Mesenteric fat pad (tissue), 1 donor: ENCODE results near the gene BLTP3B. TPM values are rescaled to one million over a fixed set of nuclear protein-coding genes. Genes with fewer than 3 reads are reported as not detected.

Experiments used
- DNase-seq: peaks from one replicate; pipeline ENCODE4 v3.0.0-alpha.2; 2020; ENCODE audit warnings: low spot score
- total RNA-seq: library from RNA; stranded (reverse); fragmentation: NEBNext Ultra II Directional; extraction: Animal tissue kit (Norgen Biotek cat#: 25700); gene quantifications from one replicate; pipeline ENCODE4 v1.2.1, GENCODE V29; 2021
- donor health status: DM: yes; HTN: yes; CAD: no.

Gene BLTP3B
- total RNA-seq, 1 donor from 2014 or later, result 41.1 TPM

DNA sequence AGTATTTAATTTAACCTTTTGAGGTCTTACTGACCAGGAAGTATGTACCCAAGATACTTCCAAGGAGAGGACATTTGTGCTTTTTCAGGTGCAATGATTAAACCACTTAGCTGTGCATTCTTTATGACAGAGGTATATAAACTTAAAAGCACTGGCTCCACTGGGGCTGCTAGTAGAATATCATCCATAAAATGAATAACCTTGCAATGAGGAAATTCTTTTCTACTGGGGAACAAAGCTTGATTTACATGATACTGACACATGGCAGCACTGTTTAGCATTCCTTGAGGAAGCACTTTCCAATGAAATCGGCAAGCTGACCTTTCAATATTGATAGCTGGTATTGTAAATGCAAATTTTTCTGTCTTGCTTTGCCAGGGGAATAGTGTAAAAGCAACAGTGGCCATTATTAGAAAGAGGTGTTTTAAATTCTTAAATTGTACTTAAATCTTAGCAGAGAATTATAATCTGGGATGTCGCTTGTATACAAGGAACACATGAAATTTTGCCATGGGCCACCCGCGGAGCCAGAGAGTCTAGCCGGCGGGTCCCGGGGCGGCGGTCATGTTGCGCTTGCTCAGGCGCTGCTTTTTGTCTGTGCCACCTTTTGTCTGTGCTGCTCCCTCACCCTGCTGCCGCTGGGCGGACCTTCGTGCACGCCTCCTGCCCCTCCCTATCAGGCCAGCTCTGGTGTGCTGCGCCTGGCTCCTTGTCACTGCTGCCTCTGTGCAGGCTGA, 20.9 kb upstream of the BLTP3B start:
- DNase-seq, result no peak

- DNase-seq, result no peak
Measured at GRCh38 chr12:100159391-100160104, 16.9 kb upstream of the BLTP3B start.

DNA sequence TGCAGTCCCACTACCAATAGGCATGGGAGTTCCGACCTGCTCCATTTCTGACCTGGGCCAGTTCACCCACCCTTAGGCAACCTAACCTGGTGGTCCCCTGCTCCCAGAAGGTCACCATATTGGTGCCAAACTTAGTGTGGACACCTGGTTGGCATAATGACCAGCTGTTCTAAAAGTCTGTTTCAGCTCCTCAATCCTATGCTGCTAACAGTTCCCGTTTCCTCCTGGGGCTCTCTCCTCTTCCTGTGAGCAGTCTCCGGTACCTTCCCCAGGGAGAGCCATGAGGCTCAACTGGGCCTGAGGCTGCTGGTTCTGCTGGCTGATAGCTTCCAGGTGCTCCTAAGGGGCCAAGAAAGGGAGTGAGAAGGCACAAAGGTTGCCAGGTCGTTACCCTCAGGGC, 15.9 kb upstream of the BLTP3B start:
- DNase-seq, result no peak

DNA sequence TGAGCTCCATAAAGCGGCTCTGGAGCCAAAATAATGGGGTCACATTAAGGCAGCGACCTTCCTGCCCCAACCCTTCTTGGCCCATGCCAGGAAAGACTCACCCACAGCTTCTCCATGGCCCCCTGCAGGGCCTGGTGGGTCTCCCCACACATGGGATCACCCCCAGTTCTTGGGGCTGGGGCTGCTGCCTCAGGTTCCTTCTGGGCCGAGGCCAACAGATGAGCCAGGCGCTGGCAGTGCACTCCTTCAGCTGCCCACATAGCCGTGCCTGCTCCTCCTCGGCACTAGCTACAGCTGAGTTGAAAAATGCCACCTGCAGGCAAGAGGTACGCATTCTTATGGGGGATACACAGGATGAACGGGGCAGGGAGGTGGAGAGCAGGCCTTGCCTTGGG, 14.8 kb upstream of the BLTP3B start:
- DNase-seq, result no peak

DNA sequence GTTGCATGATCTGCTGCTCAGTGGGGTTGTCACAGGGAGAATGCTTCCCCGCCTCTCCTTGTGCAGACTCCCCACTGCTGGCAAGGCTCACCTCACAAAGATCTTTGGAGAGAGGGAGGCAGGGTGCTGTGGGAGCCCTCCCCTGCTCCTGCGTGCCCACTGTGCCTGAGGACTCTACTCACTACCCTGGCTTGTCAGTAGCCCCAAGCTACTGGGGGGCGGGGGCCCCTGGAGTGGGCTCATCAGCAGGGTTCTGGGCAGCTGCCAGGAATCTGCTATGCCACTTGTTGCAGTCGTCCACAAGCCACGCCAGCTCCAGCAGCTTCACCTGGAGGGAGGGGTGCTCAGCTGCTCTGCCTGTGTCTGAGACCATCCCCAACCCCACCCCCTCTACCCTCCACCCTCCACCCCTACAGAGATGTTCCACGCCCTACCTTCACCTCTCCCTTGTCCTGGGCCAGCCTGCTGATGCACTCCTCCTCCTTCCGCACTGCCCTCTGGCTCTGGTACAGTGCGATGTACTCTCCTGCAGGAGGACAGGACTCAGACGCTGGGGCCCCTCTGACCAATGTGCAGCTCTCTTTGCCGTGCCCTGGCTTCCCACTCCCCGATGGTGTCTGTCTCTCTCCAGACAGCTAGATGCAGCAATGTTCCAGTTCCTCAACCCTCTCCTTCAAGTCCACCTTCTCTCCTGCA, 14.2 kb upstream of the BLTP3B start:
- no peak for DNase-seq

DNA sequence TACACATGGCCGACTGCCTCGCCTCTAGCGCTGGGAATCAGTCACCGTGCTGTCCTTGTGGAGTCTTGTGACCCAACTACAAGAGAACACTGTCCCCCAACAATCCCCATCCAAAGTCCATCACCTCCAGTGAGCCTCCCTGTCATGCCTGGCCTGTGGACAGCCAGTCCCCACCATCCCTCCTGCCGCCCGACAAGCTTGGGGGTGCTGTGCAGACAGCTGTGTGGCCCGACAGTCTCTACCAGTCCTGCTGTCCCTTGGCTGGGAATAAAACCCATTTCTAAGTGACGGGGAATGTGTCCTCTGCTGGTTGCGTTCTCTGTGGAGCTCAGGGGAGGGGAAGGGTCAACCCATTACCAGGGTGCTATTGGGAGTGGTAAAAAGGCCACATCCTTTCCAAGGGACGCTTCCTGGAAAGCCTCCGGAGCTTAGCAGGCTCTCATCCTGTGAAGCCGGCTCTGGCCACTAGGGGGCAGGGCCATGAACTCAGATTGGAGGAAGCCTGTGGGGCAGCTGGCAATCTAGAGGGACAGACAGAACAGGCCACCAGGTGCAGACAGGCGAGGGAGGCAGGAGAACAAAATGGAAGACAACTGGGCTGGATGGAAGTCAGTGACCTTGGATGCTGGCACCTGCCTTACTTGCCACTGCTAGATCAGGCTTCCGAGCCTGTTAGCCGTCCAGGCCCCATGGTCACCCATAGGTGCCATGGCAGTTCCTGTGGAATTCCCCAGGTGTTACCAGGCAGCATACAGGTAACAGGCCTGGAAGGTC, 12.0 kb upstream of the BLTP3B start:
- DNase-seq, result no peak

- no peak for DNase-seq
Measured at GRCh38 chr12:100153131-100153530, 10.5 kb upstream of the BLTP3B start.

GRCh38 chr12:100151769-100152168, 9.1 kb upstream of the BLTP3B start:
- no peak for DNase-seq

DNA sequence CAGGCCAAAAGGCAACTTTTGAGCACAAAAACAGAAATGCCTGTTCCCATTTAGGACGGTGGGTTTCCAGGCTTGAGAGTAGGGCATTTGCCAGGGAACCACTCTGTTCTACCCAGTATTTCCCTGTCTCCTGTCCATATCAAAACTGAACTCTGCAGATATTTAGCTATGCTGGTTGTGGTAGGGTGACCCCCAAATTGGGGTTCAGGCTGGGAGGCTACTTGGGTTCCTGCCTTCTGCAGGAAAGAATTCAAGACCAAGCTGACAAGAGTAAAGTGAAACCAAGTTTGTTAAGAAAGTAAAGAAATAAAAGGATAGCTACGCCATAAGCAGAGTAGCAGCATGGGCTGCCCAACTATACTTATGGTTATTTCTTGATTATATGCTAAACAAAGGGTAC, 3.6 kb upstream of the BLTP3B start:
- DNase-seq, result no peak

GRCh38 chr12:100145643-100146042, 3.0 kb upstream of the BLTP3B start:
- no peak for DNase-seq

DNA sequence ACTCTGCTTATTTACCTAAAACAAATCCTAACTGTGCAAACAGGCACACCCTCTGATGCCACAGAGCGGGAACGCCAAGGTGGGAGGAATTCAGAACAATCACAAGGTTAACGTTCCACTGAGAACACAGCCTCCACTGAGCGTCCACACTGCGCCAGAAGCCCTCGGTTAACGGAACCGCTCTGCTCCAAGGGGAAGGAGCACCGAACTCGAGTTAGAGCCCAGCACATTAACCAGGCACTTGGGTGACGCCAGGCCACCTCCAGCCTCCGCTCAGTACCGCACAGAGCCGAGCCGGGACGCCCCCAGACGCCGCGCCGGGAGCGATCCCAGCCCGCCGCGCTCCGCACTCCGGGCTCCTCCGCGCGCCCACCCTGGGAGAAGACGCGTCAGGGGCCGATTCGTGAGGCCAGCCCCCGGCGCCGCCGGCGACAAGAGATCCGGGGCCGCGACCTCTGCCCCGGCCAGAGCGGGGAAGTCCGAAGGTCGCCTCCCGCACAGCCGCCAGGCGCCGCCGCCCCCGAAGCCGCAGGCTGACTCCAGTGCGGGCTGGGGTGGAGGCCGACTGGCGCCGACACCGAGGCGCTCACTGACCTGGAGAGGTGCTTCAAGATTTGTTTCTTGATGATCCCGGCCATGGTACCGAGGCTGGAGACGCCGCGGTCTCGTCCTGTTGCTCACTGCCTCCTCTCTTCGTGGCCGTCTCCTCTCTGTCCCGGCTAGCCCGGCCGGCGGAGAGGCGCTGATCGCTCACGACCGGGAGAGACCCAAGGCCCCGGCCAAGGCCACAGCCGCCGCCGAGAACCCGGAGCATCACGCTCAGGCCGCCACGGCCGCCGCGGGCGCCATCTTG, 450 bp downstream of the BLTP3B start:
- no peak for DNase-seq

DNA sequence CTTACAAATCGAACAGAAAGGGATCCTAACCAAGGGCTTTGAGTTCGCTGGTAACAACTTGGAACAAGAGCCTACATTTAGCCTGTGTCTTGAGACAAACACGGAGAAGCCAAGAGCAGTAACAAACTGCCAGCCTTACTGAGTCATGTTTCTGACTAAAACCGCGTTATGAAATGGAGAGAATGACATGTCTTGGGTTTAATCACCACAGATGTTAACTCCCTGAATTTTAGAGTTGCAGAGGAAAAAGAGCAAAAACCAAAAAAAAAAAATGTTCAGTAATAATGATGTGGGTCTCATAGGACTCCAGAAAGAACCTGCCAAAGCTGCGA, 1.0 kb downstream of the BLTP3B start:
- no peak for DNase-seq

- no peak for DNase-seq
Measured at GRCh38 chr12:100138803-100139098, 3.9 kb downstream of the BLTP3B start.

- no peak for DNase-seq
Measured at GRCh38 chr12:100138048-100138802, 4.4 kb downstream of the BLTP3B start.

DNA sequence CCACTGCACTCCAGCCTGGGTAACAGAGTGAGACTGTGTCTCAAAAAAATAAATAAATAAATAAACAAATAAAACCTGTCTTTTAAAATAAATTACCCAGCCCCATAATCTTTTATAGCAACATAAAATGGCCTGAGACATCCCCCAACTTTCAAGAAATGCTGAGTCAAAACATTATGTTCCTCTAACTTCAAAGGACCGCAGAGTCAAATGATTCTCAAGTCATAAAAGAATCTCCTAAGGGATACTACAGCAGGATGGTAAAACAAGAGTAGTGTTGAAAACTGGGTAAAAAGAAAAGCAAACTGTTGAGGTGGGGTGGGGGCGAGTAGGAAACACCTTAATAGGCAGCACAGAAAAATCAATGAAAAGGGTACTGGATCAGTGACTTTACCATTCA, 9.5 kb downstream of the BLTP3B start:
- DNase-seq, result no peak

DNA sequence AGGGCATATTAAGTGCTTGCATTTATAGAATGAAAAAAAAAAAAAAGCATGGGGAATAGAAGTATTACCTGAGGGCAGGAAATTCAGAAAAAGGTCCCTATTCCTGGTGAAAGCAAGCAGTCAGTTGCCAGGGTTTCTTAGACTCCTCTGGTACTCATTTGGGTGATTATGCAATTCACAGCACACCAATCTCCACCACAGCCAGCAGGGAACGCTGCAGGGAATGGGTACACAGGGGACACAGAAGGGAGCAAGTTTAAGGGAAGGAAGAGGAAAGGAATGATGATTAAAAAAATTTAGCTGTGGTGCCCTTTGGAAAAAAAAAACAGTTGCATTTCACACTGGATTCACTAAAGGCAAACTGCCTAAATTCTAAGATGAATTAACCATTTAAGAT, 14.2 kb downstream of the BLTP3B start:
- no peak for DNase-seq

DNA sequence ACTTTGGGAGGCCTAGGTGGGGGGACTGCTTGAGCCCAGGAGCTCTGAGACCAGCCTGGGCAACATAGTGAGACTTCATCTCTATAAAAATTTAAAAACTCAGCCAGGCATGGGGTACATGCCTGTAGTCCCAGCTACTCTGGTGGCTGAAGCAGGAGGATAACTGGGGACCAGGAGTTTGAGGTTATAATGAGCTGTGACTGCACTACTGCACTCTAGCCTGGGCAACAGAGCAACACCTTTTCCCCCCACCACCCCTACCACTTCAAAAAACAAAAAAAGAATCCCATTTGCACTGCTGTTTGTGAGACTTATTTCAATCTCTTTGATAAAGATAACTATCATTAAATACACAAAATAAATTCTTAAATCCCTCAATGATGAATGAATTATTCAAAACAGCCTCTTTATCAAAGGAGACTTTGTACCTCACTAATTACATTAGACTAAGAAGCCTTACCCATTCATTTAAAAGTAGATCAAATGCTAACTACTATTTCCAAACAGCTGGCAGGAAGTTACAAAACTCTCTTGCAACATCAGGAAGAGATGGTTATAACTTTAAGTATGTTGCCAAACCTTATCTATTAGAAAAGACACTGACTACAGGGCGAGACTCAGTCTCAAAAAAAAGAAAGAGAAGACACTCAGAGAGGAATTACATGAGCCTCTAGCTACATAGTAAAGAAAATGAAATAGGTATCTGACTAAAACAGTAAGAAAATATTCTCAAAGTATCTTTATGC, 14.7 kb downstream of the BLTP3B start:
- DNase-seq, result no peak

GRCh38 chr12:100123316-100124095, 19.2 kb downstream of the BLTP3B start:
- DNase-seq, result no peak

- DNase-seq, result no peak
Measured at GRCh38 chr12:100120355-100120754, 22.3 kb downstream of the BLTP3B start.
